Muscle of arm (tissue), 12 donors: ENCODE data around the gene CD58. TPM values are rescaled to one million over a fixed set of nuclear protein-coding genes. Genes with fewer than 3 reads are reported as not detected.

Experiments
- DNase-seq: peaks from one replicate; pipeline ENCODE4 v3.0.0-alpha.2; 2013
- polyA plus RNA-seq, 12 donors: library from polyadenylated mRNA; unstranded; fragments of 120-200 nt; gene quantifications; one replicate each; pipeline ENCODE4 v1.2.1, GENCODE V29; 2013; ENCODE audit not compliant: insufficient read length in 12 of 12

CD58 gene
- polyA plus RNA-seq, 12 donors = 10.5 to 19.0 (median 15.0) TPM; not detected in 1

DNA sequence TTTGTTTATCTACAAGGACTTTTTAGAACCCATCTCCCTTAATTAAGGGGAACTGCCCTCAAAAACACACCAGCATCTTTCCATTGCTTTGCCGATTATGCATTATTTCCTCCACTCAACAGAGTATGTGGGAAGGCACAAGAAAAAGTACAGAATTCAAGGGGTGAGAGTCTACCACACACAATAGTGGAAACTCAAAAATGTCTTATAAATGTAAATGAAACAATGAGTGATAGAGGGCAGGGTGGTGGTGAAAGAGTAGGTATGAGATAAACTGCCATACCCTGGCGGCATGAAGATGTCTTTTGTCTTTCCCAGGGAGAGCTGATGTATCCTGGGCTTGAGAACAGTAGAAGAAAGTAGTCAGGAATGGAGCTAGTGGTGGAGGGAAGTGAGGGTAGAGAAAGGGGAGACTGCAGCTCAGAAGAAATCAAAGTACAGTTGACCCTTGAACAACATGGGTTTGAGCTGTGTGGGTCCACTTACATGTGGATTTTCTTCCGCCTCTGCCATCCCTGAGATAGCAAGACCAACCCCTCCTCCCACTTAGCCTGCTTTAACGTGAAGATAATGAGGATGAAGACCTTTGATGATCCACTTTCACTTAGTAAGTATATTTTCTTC, 24.4 kb downstream of the CD58 start:
- DNase-seq = no peak

DNA sequence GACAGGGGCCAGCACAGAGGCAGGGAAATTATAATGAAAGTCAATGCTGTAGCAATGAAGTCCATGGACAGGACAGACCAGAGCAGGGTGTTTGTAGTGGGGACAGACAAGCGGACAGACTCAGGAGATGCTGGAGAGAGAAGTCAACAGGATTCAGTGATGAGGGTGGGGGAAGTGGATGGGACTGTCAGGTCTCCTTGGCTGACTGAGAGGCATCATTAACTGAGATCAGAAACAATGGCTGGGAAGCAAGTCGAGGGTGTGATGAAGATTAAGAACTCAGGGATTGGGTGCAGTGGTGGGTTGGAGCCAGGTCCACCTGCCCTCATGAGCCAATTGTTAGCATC, 25.5 kb downstream of the CD58 start:
- DNase-seq = no peak

DNA sequence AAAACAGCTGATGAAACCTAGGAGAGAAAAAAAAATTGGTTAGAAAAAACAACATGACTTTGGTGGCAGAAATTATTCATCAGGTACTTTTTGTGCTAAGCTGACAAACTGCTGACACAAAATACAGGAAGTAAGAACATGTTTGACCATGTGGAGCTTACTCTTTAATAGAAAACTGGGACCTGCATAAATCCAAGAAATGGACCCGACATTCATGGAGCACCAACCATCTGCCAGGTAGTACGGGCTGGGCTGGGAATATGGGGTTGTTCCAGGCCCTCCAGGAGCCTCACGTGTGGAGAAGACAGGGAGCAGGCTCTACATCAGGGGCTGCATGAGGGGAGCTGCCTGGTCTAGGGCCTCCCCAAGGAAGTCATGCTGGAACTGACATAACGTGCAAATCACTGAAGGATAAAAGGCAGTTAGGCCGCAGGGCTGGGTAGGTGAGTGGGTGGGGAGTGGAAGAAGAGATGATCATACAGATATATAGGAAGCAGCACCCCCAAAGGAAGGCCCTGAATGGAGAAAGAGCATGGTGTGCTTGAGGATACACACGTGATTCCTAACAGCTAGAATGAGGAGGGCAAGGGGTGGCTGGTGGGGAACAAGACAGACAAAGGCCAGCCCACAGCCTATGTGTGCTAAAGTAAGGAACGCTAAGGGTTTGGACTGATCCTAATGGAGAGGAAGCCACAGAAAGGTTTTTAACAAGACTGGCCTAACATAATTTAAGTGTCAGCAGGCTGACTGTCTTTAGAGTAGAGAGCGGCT, 26.1 kb downstream of the CD58 start:
- DNase-seq = no peak

DNA sequence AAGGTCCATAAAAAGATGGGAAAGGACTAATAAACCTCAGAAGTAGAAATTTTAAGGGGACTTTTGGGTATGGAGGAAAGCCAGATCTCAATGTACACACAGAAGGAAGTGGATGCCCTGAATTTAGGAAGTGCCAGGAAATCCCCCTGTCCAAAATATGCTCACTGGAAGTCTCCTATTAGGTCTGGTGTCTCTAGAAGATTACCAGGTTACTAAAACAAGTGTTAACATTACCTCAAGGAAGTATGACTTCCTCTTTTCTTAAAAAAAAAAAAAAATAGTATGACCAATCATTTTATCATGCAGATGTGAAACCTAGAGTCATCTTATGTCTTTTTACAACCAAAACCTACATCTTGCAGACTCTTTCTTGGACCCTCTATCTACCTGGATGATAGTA, 30.7 kb downstream of the CD58 start:
- DNase-seq = no peak

DNA sequence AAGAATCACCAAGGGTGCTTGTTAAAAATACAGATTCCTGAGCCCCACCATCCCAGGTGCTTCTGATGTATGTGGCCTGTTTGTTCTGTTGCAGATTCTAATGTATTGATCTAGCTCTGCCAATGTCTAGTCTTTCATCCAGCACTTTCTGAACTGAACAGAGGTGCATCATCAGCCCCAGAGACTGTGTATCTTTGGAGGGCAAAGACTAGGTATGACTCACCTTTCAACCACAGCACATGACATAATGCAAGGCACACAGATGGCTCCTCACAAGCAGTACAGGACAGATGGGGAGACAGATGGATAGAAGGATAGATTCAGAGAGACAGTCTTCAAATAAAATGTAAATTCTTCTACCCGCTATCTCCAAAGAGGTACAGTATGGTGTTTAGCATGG, 32.3 kb downstream of the CD58 start:
- DNase-seq = no peak

DNA sequence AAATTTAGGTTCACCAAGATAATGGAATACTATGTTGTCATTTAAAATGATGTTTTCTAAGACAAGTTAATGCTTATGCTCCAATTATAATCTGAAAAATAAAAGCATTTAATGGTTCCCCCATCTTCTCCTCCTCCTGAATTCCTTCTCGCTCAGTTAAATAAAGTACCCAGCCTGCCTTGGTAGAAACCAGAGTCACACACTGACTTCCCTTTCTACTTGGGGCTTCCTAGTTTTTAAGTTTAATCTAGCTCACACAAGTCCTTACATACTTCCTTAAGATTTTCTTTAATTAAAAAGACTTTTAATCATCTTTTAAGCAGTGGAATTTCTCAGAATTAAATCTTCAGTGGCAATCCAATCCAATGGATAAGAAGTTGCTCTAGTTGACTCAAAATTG, 32.9 kb downstream of the CD58 start:
- DNase-seq = no peak

DNA sequence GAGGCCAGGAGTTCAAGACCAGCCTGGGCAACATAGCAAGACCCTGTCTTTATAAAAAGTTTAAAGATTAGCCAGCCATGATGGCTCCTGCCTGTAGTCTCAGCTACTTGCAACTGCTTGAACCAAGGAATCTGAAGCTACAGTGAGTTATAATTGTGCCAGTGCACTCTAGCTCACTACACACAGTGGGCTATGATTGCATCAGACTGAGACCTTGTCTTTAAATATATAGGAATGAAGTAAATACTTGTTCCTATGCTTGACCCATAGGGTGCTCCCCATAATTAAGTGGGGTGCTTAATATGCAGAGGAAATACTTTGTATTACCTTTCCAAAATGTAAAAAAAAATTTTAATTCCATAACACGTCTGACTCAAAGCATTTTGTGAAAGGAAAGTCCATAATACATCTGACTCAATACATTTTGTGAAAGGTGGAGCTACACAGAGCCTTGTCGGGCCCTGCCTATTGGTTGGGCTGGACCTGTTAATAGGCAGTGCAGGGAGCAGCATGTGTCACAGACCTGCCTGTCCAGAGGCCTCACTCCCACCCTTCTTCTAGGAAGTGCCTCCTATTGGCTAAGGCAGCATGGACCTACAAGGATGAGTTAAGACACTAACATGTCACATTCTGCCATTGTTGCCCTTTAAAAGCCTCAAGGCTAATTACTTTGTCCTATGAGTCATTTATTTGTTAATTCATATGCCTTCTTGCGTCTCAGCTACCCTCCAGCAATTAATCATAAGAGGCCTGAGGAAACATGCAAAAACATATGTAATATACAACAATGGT, 33.6 kb downstream of the CD58 start:
- DNase-seq = no peak

DNA sequence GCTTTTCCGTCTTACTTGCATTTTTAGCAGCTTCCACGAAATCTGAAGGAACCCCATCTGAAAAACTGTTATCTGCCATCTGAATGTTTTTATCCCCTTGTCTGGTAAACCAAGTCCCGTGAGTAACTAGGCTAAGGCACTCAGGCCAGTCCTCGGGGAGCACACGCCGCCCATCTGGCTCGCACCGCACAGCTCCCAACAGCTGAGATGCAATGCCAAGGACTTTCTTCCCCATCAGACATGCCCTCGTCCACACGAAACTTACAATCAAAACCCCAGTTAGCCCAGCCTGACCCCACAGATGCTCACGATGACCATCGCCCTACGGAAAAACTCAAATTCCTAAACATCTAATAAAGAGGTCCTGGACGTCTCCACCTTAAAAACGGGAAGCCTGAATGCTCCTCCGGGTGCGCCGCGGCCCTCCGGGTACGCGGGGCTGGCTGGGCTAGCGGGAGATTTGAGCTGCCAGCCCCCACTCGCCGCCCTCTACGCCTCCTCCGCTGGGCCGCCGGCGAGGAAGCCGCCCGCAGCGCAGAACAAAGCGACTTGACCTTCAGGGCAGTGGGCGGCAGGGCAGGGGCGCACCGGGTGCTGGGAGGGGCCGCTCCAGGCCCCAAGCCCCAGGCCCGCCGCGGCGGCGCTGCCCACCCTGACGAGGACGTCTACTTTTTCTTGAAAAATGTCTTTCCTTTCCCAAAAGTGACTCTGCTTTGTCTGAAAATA, 36.6 kb downstream of the CD58 start:
- DNase-seq = no peak

DNA sequence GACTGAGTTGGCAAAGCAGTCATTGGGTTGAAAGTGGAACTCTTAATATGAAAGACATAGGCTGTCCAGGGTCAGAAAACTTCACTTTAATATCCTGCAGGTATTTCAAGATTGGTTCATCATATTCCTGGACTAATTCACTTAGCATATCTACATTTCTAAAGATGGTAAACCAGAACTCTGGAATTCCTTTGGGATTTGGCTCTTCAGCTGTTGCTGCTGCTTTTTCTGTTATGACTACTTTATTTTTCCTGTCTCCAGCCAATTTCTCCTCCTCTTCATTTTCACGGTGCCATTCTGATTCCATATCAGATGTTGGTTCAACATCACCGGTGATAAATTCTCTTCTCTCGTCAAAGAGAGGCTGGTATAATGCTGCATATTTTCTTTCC, 37.4 kb downstream of the CD58 start:
- DNase-seq = no peak

DNA sequence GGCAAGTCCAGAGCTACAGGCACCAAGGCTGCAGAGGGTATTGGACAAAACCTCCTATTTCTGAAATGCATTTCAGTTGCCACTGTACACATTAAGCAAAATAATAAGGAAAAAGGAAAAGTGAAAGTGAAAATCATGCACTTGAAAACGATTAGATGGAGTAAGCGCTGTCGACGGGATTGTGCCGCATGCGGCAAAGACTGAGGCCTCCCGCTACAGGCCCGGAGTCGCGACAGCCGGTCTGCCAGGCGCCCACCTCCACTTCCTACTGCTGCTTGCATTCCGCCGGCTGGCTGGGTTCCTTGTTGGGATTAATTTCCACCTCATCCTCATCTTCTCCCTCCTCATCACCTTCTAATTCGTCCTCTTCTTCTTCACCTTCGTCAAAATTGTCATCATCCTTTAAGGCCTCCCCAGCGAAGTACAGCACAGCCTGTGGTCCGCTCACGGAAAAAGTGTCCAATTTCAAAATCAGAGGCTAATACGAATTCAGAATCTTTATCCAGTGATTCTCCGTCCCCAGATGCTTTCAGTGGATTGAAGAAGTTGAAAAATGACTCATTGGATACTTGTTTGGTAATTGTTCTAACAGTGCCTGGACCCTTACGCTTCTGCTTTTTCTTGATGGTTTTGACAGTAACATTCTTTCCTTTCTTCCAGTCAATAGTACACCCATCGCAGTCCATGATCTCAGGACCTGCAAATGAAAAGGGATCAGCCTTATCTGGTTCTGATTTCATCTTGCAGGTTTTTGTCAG, 38.0 kb downstream of the CD58 start:
- DNase-seq = no peak

DNA sequence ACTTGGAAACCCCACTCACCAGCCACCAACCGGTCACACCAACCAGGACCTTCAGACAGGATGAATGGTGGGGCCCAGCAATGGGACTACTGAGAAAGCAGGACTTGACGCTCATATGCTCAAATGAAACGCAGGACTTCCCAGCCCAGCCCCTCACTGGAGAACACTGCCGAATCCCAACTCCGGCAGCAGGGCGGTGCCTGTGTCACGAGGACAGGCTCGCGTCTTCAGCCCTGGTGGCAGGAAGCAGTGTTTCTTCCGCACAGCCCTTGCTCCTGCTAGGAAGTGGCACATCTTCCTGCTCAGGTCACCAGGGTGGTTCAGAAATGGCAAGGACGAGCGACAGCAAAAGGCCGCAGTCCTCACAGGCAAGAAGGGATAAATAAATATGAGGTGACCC, 38.9 kb downstream of the CD58 start:
- DNase-seq = no peak

DNA sequence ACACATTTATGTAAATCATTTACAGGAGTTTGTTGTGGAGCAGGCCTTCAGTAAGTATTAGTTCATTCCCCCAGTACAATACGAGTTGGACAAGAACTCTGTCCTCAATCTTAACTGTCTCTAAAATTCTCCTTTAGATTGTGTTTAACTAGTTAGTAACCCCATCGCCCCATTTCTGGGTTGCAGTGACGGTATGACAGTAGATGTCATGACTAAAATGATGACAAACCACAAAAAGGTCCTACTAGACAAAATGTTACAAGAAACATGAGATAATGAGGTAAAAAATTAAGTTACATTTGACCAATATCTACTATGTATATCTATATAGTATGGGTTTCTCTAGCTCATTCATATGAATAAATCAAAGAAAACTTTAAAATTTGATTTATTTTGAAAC, 41.1 kb downstream of the CD58 start:
- DNase-seq = no peak

DNA sequence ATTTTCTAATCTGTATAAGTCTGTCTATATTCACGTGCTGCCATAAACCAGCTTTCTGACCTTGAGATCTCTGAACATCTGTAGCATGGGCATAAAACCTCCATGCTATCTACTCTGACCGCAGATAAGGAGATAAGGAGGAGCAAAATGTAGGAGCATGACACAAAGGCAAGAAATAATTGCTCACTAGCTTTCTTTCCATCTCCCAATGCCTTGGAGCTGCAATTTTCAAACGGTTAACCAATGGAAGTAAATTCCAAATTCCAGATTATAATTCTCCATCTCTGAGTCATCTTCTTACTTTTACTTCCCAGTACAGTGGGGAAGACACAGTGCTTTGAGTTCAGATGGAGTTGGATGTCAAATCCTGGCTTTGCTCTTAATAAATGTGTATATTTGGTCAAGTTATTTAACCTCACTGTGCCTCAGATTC, 41.6 kb downstream of the CD58 start:
- DNase-seq = no peak

DNA sequence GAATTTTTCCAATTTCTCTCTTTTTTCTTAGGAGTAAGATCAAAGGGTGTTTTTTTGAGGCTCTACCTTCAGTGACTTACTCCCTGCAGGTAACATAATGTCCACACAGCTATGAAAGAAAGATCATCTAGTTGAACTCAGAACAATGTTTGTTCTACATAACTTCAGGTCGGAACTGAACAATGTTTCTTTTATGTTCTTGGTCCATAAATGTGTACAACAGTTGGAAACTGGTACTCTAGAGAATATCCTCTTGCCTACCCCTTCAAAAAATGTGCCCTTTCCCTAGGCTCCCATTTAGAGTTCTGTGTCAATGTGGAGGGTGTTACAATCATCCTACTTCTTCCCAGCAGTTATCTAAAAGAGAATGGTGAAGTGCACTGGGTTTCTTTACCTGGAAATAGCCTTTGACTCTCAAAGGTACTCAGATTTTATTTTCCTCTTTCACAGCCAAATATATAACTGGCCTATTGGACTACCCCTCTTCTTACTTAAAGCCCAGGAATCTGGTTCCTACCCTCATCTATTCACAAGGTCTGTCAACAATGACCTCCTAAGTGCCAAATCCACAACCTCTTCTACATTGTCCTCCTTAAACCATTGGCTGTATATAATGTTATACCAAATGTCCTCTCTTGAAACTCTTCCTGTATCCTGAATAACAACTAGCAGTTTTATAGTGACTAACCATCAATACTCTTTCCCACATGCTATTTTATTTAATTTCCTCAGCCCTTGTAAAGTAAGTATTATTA, 42.3 kb downstream of the CD58 start:
- DNase-seq = no peak

DNA sequence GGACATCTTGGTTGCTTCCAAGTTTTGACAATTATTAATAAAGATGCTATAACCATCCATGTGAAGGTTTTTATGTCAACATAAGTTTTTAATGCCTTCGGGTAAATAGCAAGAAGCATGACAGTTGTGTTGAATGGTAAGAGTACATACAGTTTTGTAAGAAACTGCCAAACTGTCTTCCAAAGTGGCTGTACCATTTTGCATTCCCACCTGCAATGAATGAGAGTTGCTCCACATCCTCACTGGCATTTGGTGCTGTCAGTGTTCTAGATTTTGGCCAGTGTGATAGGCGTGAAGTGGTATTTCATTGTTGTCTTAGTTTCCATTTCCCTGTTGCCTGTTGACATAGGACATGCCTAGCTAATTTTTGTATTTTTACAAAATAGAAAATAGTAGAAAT, 45.4 kb downstream of the CD58 start:
- DNase-seq = no peak

DNA sequence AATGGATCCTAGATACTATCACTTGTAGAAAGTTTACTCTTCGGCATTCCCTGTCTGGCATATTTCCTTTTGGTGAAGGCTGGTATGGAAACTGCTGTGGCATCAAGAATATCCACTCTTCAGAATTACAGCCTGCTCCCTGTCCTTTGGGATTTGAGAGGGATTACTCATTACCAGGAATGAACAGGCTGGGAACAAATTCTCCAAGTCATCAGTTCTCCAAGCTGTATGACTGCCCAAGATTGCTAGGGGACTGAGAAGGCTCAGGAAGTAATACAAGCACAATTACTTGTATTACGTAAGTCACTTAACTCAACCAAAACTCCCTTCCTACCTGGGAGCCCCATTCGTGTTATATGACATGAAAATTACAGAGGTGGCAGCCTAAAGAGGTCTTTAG, 49.6 kb downstream of the CD58 start:
- DNase-seq = no peak

DNA sequence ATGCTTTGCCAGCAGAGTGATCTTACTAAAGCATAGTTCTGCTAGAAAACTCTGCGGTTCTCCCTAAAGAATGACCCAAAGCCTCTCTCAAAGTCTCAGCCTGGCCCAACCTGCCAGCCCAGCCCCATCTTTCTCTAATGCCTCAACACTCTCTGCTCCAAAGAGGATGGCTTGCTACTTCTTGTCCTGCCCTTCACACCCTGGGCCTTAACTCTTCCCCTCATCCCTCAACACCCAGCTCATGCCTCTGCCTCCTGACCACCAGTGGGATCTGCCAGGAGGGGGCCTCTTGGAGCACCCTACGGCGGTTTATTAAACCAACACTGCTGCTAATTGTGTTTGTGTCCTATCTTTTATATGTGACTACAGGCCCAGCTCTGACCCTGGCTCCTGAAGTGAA, 52.4 kb downstream of the CD58 start:
- DNase-seq = no peak

DNA sequence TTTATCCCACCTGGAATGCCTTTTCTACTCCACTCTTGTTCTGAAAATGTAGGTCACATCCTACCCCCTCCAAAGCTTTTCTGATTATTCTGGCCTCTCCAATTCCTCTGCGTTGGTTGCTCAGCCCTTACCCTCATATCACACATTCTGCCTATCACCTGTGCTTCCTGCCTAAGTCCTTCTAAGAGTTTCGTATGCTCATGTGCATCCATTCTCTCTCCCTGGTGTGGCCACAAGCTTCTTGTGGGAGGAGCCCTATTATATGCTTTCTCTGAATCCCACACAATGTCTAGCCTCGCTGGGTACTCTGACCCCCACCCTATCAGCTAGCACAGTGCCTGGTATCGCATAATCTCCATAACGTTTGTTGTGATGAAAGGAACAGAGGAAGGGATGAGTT, 54.2 kb downstream of the CD58 start:
- DNase-seq = no peak

DNA sequence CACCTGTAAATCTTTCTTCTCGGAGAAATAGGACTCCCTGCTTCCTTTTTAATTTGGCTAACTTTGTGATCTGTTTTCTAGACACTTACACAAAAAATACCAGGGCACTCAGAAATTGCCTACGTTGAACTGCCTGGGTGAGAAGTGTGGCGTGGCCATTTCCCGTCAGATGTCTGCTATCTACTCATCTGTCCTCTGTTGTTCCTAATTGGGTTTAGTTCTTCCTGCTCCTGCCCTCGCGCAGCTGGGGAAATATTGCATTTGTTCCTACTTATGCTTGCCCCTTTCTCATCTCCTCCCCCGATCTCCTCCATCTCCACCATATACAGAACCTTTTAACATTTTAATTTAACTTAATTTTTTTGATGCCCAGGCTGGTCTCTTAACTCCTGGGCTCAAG, 55.1 kb downstream of the CD58 start:
- DNase-seq = no peak

DNA sequence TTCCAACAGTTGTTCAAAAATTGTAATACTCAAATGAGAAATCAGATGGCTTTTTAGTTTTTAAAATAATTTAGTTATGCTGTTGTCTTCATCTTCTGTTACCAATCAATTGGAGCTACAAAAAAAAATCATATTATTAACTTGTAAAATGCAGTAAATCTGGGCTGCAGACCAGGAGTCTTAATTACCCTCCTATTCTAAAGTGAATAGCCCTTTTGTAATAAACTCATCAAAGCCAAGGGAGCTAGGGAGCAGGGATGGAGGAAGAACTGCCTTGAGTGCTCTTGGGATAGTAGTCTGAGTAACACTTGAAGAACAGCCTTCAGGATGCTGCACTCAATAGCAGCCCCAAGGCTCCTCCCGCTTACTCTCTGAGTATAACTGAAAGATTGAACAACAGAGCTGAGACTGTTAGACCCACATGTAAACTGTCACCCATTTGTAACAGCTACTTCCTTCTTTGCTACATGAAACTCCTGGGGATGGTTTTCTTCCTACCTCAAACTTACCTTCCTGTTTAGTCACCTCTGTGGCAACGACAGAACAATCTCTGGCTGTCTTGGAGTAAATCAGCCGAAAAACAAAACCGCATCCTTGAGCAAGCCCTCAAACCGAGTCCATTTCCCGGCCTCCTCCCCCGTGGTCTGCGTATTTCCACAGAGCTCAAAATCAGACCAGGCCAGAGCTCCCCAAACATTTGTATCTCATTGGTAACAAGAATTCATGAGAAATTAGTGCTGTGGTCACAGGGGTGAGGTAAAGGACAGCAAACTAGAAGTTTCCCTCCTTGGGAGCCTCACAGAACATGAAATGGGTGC, 55.9 kb downstream of the CD58 start:
- no peak for DNase-seq
